Peyer's patch (tissue), 4 donors: ENCODE data around the gene SLC5A9.

Experiments used
- POLR2A ChIP-seq, 2 donors: fragments of 450-650 bp; IDR thresholded peaks; one replicate each; pipeline ENCODE4 v1.5.1; 2017; ENCODE audit warnings: antibody characterized with exemption in 2 of 2, mild to moderate bottlenecking in 2 of 2, moderate library complexity in 2 of 2
- TF ChIP-seq, protein P1 (sequence below), 6 experiments: fragments of 450-650 bp in 4 of 6; fragments of 200-600 bp in 2 of 6; sonication (generic) in 1 of 6; IDR thresholded peaks; one replicate each; pipeline ENCODE4 v1.5.1; 2017 to 2019; ENCODE audit warnings: antibody characterized with exemption in 6 of 6, mild to moderate bottlenecking in 3 of 6, moderate library complexity in 1 of 6

DNA sequence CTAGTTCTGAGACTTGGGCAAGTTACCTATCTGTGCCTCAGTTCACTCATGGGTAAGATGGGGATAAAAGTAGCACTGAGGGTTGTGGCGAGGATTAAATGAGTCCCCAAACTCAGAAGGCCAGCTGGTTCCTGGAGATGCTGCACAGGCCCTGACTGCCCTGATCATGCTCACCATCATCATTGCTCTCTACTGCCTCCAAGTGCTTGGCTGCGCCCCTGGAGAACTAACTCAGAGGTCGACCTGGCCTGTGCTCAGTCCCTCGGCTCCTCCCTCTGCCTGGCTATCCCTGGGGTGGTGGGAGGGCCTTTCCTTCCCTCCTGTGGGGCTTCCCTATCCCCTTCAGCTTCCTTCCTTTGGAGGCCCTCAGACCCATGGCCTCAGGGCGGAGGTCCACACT is 5.6 kb downstream of the SLC5A9 start:
- TF ChIP-seq, protein P1, sequence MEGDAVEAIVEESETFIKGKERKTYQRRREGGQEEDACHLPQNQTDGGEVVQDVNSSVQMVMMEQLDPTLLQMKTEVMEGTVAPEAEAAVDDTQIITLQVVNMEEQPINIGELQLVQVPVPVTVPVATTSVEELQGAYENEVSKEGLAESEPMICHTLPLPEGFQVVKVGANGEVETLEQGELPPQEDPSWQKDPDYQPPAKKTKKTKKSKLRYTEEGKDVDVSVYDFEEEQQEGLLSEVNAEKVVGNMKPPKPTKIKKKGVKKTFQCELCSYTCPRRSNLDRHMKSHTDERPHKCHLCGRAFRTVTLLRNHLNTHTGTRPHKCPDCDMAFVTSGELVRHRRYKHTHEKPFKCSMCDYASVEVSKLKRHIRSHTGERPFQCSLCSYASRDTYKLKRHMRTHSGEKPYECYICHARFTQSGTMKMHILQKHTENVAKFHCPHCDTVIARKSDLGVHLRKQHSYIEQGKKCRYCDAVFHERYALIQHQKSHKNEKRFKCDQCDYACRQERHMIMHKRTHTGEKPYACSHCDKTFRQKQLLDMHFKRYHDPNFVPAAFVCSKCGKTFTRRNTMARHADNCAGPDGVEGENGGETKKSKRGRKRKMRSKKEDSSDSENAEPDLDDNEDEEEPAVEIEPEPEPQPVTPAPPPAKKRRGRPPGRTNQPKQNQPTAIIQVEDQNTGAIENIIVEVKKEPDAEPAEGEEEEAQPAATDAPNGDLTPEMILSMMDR (IDR thresholded peaks at IDR 0.05), result peak in 2 of 6 experiments; percentile 7 to 9
- TF ChIP-seq POLR2A (IDR thresholded peaks at IDR 0.05), result no peak
